ENCODE data around the gene ZYG11B.
"Not testable (repeated sequence)": the region's sequence is repeated elsewhere in the genome, so short reads cannot be mapped to it uniquely, and the experiment has no call there.

The ZYG11B gene

DNA sequence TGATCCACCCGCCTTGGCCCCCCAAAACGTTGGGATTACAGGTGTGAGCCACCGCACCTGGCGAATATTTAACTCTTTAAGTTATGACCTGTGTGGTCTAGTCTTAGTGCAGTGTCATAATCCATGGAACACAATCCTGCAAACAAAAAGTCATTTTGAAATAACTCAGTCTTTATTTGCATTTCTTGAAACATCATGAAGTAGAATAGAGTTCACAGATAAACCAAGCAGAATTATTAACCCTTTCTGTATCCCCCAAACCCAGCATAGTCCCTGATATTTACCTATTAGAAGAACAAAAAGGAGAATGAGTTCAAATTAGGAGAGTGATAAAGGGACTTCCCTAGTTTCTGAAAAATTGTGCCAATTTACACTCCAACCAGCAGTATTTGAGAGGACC, 19.9 kb downstream of the ZYG11B start:
- Histone ChIP-seq H3K36me3 (ENCODE audit: insufficient read depth, low read length) (no peaks in the 10 kb centered on the region), H3K4me2 (ENCODE audit: low read length) (no peak overlapping the region), H3K4me1 (ENCODE audit: control insufficient read depth, insufficient read depth, low read length) (peaks cover 6% of the 10 kb centered on the region), H3K4me3 (ENCODE audit: low read length) (no peak overlapping the region), H3K9me3 (replicated peaks; ENCODE audit: low read length) (no peaks in the 10 kb centered on the region), H3K27me3 (ENCODE audit: control insufficient read depth, insufficient read depth, low read length) (no peaks in the 10 kb centered on the region), H3K9ac (ENCODE audit: low read depth, low read length) (no peak overlapping the region)

DNA sequence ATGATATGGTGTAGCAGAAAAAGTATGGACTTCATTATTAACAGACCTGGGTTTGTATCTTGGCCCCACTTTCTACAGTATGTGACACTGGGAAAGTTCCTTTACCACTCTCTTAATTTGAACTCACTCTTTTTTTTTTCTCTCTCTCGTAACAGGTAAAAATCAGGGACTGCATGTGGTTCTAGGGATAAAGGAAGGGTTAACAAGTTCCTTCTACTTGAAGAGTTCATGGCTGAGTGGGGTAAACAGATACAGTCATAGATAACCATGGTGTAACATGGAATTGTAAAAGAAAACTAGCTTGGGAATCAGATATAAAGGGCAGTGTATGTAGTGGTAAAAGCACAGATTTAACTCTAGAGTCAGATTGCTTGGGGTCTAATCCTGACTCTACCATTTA, 21.2 kb downstream of the ZYG11B start:
- Histone ChIP-seq H3K9ac (ENCODE audit: low read depth, low read length) (no peak overlapping the region), H3K27me3 (ENCODE audit: control insufficient read depth, insufficient read depth, low read length) (no peaks in the 10 kb centered on the region), H3K4me1 (ENCODE audit: control insufficient read depth, insufficient read depth, low read length) (peaks cover 14% of the 10 kb centered on the region), H3K4me2 (ENCODE audit: low read length) (no peak overlapping the region), H3K9me3 (replicated peaks; ENCODE audit: low read length) (no peaks in the 10 kb centered on the region), H3K36me3 (ENCODE audit: insufficient read depth, low read length) (no peaks in the 10 kb centered on the region), H3K4me3 (ENCODE audit: low read length) (no peak overlapping the region)

DNA sequence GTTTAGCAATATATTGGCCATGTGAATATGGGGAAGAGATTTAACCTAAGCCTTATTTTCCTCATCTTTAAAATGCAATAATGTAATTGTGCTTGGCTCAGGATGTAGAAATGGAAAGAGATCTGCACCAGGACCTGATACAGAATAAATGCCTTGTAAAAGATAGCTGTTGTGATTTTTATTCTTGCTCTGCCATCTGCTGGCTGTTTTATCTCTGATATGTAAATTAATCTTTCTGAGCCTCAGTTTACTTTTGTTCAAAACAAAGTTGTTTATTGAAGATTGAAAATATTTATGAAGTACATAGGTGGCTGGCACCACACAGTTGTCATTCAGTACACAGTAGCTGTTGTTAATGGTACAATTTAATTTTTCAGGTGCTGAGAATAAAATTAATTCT, 21.9 kb downstream of the ZYG11B start:
- Histone ChIP-seq H3K36me3 (ENCODE audit: insufficient read depth, low read length) (no peaks in the 10 kb centered on the region), H3K4me3 (ENCODE audit: low read length) (no peak overlapping the region), H3K4me1 (ENCODE audit: control insufficient read depth, insufficient read depth, low read length) (peaks cover 14% of the 10 kb centered on the region), H3K9ac (ENCODE audit: low read depth, low read length) (no peak overlapping the region), H3K27me3 (ENCODE audit: control insufficient read depth, insufficient read depth, low read length) (no peaks in the 10 kb centered on the region), H3K9me3 (replicated peaks; ENCODE audit: low read length) (no peaks in the 10 kb centered on the region), H3K4me2 (ENCODE audit: low read length) (no peak overlapping the region)

DNA sequence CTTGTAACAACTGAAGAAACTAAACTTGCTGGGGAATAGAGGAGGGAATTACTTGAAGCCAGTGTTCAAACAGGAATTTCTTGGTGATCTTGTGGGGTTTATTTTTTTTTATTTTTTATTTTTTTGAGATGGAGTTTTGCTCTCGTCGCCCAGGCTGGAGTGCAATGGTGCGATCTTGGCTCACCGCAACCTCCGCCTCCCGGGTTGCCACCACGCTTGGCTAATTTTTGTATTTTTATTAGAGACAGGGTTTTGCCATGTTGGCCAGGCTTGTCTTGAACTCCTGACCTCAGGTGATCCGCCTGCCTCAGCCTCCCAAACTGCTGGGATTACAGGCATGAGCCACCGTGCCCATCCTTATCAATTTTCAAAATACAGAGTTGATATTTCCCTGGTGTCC, 23.2 kb downstream of the ZYG11B start:
- peaks cover 14% of the 10 kb centered on the region for H3K4me1 ChIP-seq (ENCODE audit: control insufficient read depth, insufficient read depth, low read length)
- H3K4me3 ChIP-seq (ENCODE audit: low read length); H3K9ac ChIP-seq (ENCODE audit: low read depth, low read length); H3K9me3 ChIP-seq (replicated peaks; ENCODE audit: low read length); H3K36me3 ChIP-seq (ENCODE audit: insufficient read depth, low read length); H3K4me2 ChIP-seq (ENCODE audit: low read length); H3K27me3 ChIP-seq (ENCODE audit: control insufficient read depth, insufficient read depth, low read length): not testable (repeated sequence)

DNA sequence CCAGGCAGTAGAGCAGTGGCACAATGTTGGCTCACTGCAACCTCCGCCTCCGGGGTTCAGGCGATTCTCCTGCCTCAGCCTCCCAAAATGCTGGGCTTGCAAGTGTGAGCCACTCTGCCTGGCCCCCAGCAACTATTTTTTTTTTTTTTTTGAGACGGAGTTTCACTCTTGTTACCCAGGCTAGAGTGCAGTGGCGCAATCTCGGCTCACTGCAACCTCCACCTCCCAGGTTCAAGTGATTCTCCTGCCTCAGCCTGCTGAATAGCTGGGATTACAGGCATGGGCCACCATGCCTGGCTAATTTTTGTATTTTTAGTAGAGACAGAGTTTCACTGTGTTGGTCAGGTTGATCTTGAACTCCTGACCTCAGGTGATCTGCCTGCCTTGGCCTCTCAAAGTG, 23.9 kb downstream of the ZYG11B start:
- not testable (repeated sequence) for H3K36me3 ChIP-seq (ENCODE audit: insufficient read depth, low read length); H3K4me3 ChIP-seq (ENCODE audit: low read length); H3K27me3 ChIP-seq (ENCODE audit: control insufficient read depth, insufficient read depth, low read length); H3K9ac ChIP-seq (ENCODE audit: low read depth, low read length); H3K9me3 ChIP-seq (replicated peaks; ENCODE audit: low read length); H3K4me2 ChIP-seq (ENCODE audit: low read length)
- H3K4me1 ChIP-seq (ENCODE audit: control insufficient read depth, insufficient read depth, low read length) = peaks cover 14% of the 10 kb centered on the region

DNA sequence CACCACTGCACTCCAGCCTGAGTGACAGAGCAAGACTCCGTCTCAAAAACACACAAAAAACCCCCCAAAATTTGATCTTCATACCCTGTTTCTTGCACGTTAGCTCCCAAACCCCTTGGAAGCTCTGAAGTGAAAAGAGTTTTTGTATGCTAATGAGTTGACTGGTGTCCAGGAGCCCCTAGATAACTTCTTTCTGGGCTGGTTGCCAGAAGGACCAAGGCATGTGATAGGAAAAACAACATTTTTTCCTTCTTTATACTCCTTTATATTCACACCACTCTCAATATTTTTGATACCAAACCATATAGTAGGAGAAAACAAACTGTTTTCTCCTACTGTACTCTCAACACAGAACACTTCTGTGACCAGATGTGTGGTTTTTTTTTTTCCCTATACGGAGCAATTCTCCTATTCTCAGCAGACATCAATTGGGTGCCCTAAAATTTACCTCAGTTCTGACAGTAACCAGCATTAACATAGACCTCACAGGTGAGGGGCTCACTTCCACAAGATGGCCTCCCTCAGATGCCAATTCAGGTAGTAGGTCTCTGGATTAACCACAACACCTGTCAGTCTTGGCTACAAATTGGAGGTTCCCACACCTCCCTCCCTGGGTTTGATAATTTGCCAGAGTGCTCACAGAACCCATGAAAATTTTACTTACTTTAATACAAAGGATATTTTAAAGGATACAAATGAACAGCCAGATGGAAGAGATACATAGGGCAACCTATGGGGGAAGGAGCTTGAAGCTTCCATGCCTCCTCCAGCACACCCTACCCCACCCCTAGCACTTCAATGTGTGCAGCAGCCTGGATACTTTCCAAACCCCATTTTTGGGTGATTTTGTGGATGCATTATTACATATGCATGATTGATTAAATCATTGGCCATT, 25.6 kb downstream of the ZYG11B start:
- Histone ChIP-seq H3K9ac (ENCODE audit: low read depth, low read length) (no peak overlapping the region), H3K36me3 (ENCODE audit: insufficient read depth, low read length) (peaks cover under 1% of the 10 kb centered on the region), H3K9me3 (replicated peaks; ENCODE audit: low read length) (no peaks in the 10 kb centered on the region)

DNA sequence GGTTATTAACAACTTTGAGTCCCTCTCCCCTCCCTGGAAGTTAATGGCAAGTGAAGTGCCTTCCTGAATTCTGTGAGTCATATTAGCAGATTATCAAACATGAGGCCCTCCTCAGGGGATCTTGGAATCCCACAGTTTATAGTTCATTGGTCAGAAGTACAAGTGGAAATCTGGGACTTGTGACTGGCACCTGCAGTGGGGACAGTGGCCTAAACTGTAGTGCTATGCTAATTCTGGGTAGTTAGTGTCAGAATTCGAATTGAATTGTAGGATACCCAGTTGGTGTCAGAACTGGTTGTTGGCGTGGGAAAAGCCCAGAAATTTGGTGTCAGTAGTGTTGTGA, 26.2 kb downstream of the ZYG11B start:
- Histone ChIP-seq H3K4me1 (ENCODE audit: control insufficient read depth, insufficient read depth, low read length) (peaks cover 14% of the 10 kb centered on the region), H3K9ac (ENCODE audit: low read depth, low read length) (no peak overlapping the region), H3K4me3 (ENCODE audit: low read length) (no peak overlapping the region)

More for the DNA sequence above, 25.6 kb downstream of the ZYG11B start:
- H3K4me1 ChIP-seq (ENCODE audit: control insufficient read depth, insufficient read depth, low read length) = peaks cover 14% of the 10 kb centered on the region
- H3K27me3 ChIP-seq (ENCODE audit: control insufficient read depth, insufficient read depth, low read length) = no peaks in the 10 kb centered on the region
- no peak overlapping the region for H3K4me2 ChIP-seq (ENCODE audit: low read length)
- no peak overlapping the region for H3K4me3 ChIP-seq (ENCODE audit: low read length)

DNA sequence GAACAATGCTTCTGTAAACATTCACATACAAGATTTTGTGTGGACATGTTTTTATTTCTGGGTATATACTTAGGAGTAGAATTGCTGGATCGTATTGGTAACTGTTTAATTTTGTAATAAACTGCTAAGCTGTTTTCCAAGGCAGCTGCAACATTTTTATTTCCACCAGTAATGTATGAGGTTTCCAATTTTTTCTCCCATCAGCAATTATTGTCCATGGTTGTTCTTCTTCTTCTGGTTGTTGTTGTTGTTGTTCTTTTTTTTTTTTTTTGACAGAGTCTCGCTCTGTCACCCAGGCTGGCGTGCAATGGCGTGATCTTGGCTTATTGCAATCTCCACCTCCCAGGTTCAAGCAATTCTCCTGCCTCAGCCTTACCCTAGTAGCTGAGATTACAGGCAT, 26.9 kb downstream of the ZYG11B start:
- Histone ChIP-seq H3K4me2 (ENCODE audit: low read length) (no peak overlapping the region), H3K9ac (ENCODE audit: low read depth, low read length) (no peak overlapping the region)

More for the DNA sequence above, 26.2 kb downstream of the ZYG11B start:
- no peaks in the 10 kb centered on the region for H3K9me3 ChIP-seq (replicated peaks; ENCODE audit: low read length)
- H3K36me3 ChIP-seq (ENCODE audit: insufficient read depth, low read length) = peaks cover 4% of the 10 kb centered on the region
- no peak overlapping the region for H3K4me2 ChIP-seq (ENCODE audit: low read length)
- H3K27me3 ChIP-seq (ENCODE audit: control insufficient read depth, insufficient read depth, low read length) = no peaks in the 10 kb centered on the region

DNA sequence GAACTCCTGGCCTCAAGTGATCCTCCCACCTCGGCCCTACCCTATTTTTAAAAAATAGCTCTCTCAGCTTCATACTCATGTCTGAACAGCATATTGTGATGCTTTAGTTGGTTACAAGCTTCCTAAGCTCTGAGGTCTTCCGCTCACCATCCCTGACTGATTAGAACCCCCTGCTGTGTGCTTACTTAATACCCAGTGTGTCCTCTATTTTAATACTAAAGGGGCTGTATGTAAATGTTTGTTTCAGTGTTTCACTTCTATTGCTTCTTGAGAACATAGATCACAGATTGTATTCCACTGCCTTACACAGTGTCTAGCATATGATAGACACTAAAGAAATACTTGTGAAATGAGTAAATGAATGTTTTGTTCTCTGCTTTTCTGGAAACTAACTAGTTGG, 29.8 kb downstream of the ZYG11B start:
- Histone ChIP-seq H3K4me2 (ENCODE audit: low read length) (no peak overlapping the region), H3K36me3 (ENCODE audit: insufficient read depth, low read length) (peaks cover 4% of the 10 kb centered on the region), H3K9me3 (replicated peaks; ENCODE audit: low read length) (no peaks in the 10 kb centered on the region), H3K27me3 (ENCODE audit: control insufficient read depth, insufficient read depth, low read length) (no peaks in the 10 kb centered on the region), H3K4me1 (ENCODE audit: control insufficient read depth, insufficient read depth, low read length) (peaks cover 7% of the 10 kb centered on the region), H3K9ac (ENCODE audit: low read depth, low read length) (no peak overlapping the region), H3K4me3 (ENCODE audit: low read length) (no peak overlapping the region)

More for the DNA sequence above, 26.9 kb downstream of the ZYG11B start:
- Histone ChIP-seq H3K9me3 (replicated peaks; ENCODE audit: low read length) (no peaks in the 10 kb centered on the region), H3K36me3 (ENCODE audit: insufficient read depth, low read length) (peaks cover 4% of the 10 kb centered on the region), H3K4me1 (ENCODE audit: control insufficient read depth, insufficient read depth, low read length) (peaks cover 14% of the 10 kb centered on the region), H3K4me3 (ENCODE audit: low read length) (no peak overlapping the region), H3K27me3 (ENCODE audit: control insufficient read depth, insufficient read depth, low read length) (no peaks in the 10 kb centered on the region)

DNA sequence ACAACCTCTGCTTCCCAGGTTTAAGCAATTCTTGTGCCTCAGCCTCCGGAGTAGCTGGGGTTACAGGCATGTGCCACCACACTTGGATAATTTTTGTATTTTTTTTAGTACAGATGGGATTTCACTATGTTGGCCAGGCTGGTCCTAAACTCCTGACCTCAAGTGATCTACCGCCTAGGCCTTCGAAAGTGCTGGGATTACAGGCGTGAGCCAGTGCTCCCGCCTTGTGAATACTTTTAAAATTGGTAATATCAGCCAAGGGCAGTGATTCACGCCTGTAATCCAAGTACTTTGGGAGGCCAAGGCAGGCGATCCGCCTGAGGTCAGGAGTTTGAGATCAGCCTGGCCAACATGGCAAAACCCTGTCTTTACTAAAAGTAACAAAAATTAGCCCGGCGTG, 33.7 kb downstream of the ZYG11B start:
- Histone ChIP-seq H3K9ac (ENCODE audit: low read depth, low read length) (no peak overlapping the region), H3K4me2 (ENCODE audit: low read length) (no peak overlapping the region), H3K4me3 (ENCODE audit: low read length) (no peak overlapping the region), H3K36me3 (ENCODE audit: insufficient read depth, low read length) (peaks cover 10% of the 10 kb centered on the region), H3K4me1 (ENCODE audit: control insufficient read depth, insufficient read depth, low read length) (no peaks in the 10 kb centered on the region), H3K27me3 (ENCODE audit: control insufficient read depth, insufficient read depth, low read length) (no peaks in the 10 kb centered on the region), H3K9me3 (replicated peaks; ENCODE audit: low read length) (no peaks in the 10 kb centered on the region)

DNA sequence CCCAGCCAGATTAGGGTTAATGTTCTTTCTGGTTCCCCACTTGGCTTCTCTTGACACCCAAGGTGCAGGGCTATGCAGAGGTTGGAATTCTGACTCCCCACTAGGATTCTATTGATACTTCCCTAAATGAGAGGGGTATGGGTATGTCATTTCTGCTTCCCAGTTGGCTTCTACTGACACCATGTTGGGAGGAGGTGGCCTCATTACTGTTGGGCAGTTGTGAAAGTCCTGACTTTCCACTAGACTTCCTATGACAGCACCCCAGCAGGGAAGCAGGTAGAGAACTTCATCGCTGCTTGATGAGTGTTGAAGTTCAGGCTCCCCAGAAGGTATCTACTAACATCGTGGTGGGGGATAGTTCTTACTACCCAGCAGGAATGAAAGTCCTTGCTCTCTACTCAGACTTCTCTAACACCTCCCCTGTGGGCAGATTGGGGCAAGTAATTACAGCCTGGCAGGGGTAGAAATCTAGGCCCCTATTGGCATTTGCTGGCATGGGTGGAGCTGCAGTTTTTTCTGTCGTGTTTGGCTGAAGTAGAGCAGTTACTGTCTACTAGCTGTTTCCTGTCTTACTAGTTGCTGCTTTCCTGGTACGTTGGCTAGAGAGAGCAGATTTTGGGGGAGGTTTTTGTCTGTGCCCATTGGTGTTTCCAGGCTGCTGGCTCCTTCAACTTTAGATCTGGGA, 41.5 kb downstream of the ZYG11B start:
- H3K36me3 ChIP-seq (ENCODE audit: insufficient read depth, low read length) = peaks cover 5% of the 10 kb centered on the region
- no peak overlapping the region for H3K4me2 ChIP-seq (ENCODE audit: low read length)
- no peaks in the 10 kb centered on the region for H3K9me3 ChIP-seq (replicated peaks; ENCODE audit: low read length)
- H3K27me3 ChIP-seq (ENCODE audit: control insufficient read depth, insufficient read depth, low read length) = no peaks in the 10 kb centered on the region
- no peaks in the 10 kb centered on the region for H3K4me1 ChIP-seq (ENCODE audit: control insufficient read depth, insufficient read depth, low read length)
- H3K9ac ChIP-seq (ENCODE audit: low read depth, low read length) = no peak overlapping the region
- no peak overlapping the region for H3K4me3 ChIP-seq (ENCODE audit: low read length)
